WTC11 (cell line): ENCODE data around the gene PLXNC1. TPM values are rescaled to one million over a fixed set of nuclear protein-coding genes. Genes with fewer than 3 reads are reported as not detected.

Source experiments
- ATAC-seq: fragments of 200-7000 bp; cut with Tn5 transposase; 2 replicates; pipeline ENCODE4 v1.10.0; 2021; ENCODE audit warnings: mild to moderate bottlenecking, moderate library complexity
- CTCF ChIA-PET: fragments of 300-600 bp; sonication (Branson Sonifier 250); formaldehyde crosslinking; loops from one replicate; lab custom pipeline; 2021; ENCODE audit warnings: antibody characterized with exemption; lab: Charles Lee
- POLR2A ChIA-PET: fragments of 350-600 bp; sonication (Branson Sonifier 250); formaldehyde crosslinking; loops from one replicate; lab custom pipeline; 2021; ENCODE audit warnings: antibody characterized with exemption; lab: Charles Lee
- DNase-seq: peaks from one replicate; pipeline ENCODE4 v3.0.0; 2021; ENCODE audit warnings: low spot score
- H3K27ac Mint-ChIP-seq: 2 replicates; pipeline ENCODE4 v1.8.0; 2021; ENCODE audit warnings: mixed read lengths
- H3K27me3 Mint-ChIP-seq: 2 replicates; pipeline ENCODE4 v1.8.0; 2021; ENCODE audit warnings: low read depth, mild to moderate bottlenecking, moderate library complexity, mixed read lengths
- H3K36me3 Mint-ChIP-seq: 2 replicates; pipeline ENCODE4 v1.8.0; 2021; ENCODE audit warnings: mixed read lengths
- H3K4me1 Mint-ChIP-seq: 2 replicates; pipeline ENCODE4 v1.8.0; 2022; ENCODE audit warnings: mixed read lengths
- H3K4me3 Mint-ChIP-seq: 2 replicates; pipeline ENCODE4 v1.8.0; 2021; ENCODE audit warnings: mild to moderate bottlenecking, moderate library complexity, mixed read lengths
- H3K9me3 Mint-ChIP-seq: 2 replicates; pipeline ENCODE4 v1.8.0; 2021; ENCODE audit warnings: mixed read lengths
- ETV6 ChIP-seq: sonication (generic); formaldehyde crosslinking; IDR thresholded peaks from 2 replicates; pipeline ENCODE4 v1.8.1; 2022; ENCODE audit warnings: mild to moderate bottlenecking, missing genetic modification reagents
- FOXP1 ChIP-seq: sonication (generic); formaldehyde crosslinking; IDR thresholded peaks from 2 replicates; pipeline ENCODE4 v1.8.0; 2022; ENCODE audit warnings: missing genetic modification reagents, mild to moderate bottlenecking, moderate library complexity, borderline replicate concordance
- GABPB1 ChIP-seq: sonication (generic); formaldehyde crosslinking; IDR thresholded peaks from 2 replicates; pipeline ENCODE4 v1.8.1; 2023; ENCODE audit warnings: mild to moderate bottlenecking, missing genetic modification reagents
- GTF2I ChIP-seq: fragments of 250-450 bp; sonication (Bioruptor Pico); conservative IDR thresholded peaks from 2 replicates; pipeline ENCODE4 v1.4.0; 2021; ENCODE audit warnings: mild to moderate bottlenecking
- KAT7 ChIP-seq: sonication (generic); formaldehyde crosslinking; IDR thresholded peaks from 2 replicates; pipeline ENCODE4 v1.8.1; 2023; ENCODE audit warnings: missing genetic modification reagents, mild to moderate bottlenecking, borderline replicate concordance
- NFATC4 ChIP-seq: fragments of 250-450 bp; sonication (Bioruptor Pico); IDR thresholded peaks from 2 replicates; pipeline ENCODE4 v1.9.0; 2021; ENCODE audit warnings: mild to moderate bottlenecking
- RELA ChIP-seq: sonication (generic); formaldehyde crosslinking; IDR thresholded peaks from 2 replicates; pipeline ENCODE4 v1.8.1; 2022; ENCODE audit warnings: missing genetic modification reagents, mild to moderate bottlenecking, borderline replicate concordance
- TP53 ChIP-seq: sonication (generic); formaldehyde crosslinking; IDR thresholded peaks from 2 replicates; pipeline ENCODE4 v1.8.1; 2023; ENCODE audit warnings: mild to moderate bottlenecking, missing genetic modification reagents
- ZNF121 ChIP-seq: sonication (generic); formaldehyde crosslinking; IDR thresholded peaks from 2 replicates; pipeline ENCODE4 v1.8.0; 2023; ENCODE audit warnings: missing genetic modification reagents
- ZNF423 ChIP-seq: fragments of 250-450 bp; sonication (Bioruptor Pico); IDR thresholded peaks from 2 replicates; pipeline ENCODE4 v2.1.2; 2022; ENCODE audit warnings: mild to moderate bottlenecking, moderate library complexity
- total RNA-seq: library from RNA; stranded (reverse); gene quantifications from 3 replicates; pipeline ENCODE4 v1.2.3, GENCODE V29; 2021
- TF ChIP-seq, protein P1 (sequence below): fragments of 250-450 bp; sonication (Bioruptor Pico); IDR thresholded peaks from 2 replicates; pipeline ENCODE4 v1.8.0; 2021; ENCODE audit warnings: mild to moderate bottlenecking
- TF ChIP-seq, protein P2 (sequence below): sonication (generic); formaldehyde crosslinking; IDR thresholded peaks from 2 replicates; pipeline ENCODE4 v1.8.0; 2023; ENCODE audit warnings: missing genetic modification reagents, mild to moderate bottlenecking, borderline replicate concordance
- TF ChIP-seq, protein P3 (sequence below): sonication (generic); formaldehyde crosslinking; IDR thresholded peaks from 2 replicates; pipeline ENCODE4 v1.8.1; 2023; ENCODE audit warnings: mild to moderate bottlenecking, missing genetic modification reagents

PLXNC1 gene
- total RNA-seq, 1 experiment from 2014 or later = 3.1 TPM

DNA sequence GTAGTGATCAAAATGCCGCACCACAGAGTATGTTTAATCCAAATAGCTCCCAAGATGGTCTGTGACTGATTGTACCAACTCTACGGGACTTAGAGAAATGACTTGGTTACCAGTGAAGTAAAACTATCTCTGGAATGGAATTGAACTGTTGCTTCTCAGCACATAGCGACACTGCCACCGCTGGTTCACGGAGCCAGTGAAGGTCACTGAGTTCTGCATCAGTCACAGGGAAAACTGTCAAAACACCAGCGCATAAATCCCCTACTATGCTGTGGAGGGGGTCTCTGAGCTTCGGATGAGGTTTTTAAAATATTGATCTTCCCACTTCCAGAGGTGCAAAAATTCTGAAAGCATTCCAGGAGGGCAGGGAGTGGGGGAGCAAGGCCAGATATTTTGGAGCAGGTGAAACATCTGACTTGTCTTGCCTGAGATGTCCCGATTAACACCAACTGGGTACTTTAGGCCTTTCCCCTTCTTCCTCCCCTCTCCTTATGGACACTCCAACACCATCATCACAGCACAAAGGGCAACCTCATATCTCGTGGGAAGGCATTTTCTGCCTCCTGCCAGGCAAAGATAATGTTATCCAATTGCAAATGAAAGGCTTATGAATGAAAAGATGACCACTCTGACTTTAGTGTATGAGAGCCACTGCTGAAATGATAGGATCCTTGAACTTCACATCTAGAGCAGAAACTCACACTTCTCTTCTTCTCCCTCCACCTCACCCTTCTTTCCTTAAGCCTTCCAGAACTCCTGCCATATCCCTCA lies 2.0 kb upstream of the PLXNC1 start (continued):
- TF ChIP-seq ZNF423 (CRISPR knock-in tag) (no peak), ZNF121 (no peak)
- TF ChIP-seq, protein P1, sequence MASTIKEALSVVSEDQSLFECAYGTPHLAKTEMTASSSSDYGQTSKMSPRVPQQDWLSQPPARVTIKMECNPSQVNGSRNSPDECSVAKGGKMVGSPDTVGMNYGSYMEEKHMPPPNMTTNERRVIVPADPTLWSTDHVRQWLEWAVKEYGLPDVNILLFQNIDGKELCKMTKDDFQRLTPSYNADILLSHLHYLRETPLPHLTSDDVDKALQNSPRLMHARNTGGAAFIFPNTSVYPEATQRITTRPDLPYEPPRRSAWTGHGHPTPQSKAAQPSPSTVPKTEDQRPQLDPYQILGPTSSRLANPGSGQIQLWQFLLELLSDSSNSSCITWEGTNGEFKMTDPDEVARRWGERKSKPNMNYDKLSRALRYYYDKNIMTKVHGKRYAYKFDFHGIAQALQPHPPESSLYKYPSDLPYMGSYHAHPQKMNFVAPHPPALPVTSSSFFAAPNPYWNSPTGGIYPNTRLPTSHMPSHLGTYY (CRISPR knock-in tag) = no peak

DNA sequence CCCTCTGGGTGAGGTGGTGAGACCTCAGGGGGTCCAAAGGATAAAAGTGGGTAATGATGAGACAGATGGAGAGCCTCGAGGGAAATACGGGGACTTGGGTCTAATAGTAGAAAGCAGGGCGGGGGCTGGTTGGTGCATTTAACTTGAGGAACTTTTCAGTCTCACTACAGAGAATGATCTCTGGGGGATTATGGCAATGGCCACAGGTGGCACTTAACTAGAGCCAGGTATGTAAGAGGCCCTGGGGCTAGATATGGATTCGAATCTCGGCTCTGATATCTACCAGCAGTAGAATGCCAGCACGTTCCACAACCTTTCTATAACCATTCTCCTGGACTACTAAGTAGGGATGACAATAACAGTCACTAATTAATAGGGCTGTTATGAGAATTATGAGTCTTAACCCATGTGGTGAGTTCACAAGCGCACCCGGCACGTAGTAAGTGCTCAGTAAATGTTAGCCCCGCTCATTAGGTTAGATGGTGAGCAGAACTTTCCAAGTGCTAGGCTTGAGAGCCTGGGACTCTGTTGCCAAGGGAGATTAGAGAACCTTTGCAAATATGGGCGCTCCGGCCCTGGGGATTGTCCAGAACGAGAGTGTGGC lies 888 bp upstream of the PLXNC1 start:
- H3K27ac Mint-ChIP-seq = no peak overlapping the region

DNA sequence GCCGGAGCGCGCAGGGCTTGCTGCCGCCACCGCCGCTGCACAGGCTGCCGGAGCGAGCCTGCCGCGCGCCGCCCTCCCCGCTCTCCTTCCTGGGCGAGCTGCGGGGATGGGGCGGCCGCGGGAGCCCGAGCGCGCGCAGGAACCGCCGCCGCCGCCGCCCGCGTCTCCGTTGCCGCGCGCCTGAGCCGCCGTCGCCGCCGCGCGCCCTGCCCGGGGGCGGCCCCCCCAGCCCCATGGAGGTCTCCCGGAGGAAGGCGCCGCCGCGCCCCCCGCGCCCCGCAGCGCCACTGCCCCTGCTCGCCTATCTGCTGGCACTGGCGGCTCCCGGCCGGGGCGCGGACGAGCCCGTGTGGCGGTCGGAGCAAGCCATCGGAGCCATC lies 352 bp downstream of the PLXNC1 start:
- peak overlapping the region; percentile 67 for H3K4me3 Mint-ChIP-seq
- POLR2A ChIA-PET = no interaction called here
- DNase-seq = no peak
- peak; percentile 36 for ATAC-seq
- TF ChIP-seq, protein P2, sequence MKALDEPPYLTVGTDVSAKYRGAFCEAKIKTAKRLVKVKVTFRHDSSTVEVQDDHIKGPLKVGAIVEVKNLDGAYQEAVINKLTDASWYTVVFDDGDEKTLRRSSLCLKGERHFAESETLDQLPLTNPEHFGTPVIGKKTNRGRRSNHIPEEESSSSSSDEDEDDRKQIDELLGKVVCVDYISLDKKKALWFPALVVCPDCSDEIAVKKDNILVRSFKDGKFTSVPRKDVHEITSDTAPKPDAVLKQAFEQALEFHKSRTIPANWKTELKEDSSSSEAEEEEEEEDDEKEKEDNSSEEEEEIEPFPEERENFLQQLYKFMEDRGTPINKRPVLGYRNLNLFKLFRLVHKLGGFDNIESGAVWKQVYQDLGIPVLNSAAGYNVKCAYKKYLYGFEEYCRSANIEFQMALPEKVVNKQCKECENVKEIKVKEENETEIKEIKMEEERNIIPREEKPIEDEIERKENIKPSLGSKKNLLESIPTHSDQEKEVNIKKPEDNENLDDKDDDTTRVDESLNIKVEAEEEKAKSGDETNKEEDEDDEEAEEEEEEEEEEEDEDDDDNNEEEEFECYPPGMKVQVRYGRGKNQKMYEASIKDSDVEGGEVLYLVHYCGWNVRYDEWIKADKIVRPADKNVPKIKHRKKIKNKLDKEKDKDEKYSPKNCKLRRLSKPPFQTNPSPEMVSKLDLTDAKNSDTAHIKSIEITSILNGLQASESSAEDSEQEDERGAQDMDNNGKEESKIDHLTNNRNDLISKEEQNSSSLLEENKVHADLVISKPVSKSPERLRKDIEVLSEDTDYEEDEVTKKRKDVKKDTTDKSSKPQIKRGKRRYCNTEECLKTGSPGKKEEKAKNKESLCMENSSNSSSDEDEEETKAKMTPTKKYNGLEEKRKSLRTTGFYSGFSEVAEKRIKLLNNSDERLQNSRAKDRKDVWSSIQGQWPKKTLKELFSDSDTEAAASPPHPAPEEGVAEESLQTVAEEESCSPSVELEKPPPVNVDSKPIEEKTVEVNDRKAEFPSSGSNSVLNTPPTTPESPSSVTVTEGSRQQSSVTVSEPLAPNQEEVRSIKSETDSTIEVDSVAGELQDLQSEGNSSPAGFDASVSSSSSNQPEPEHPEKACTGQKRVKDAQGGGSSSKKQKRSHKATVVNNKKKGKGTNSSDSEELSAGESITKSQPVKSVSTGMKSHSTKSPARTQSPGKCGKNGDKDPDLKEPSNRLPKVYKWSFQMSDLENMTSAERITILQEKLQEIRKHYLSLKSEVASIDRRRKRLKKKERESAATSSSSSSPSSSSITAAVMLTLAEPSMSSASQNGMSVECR (CRISPR knock-in tag) = peak; percentile 10; the same call in 1 of the 2 replicates
- no peak for TF ChIP-seq KAT7 (CRISPR knock-in tag)
- TF ChIP-seq FOXP1 (CRISPR knock-in tag) = 0 out of 2 replicates have a peak, but pooled peaks have one; percentile 55
- TF ChIP-seq, all 79 proteins: peak for 2
- H3K9me3 Mint-ChIP-seq = no peaks in the 10 kb centered on the region
- H3K27ac Mint-ChIP-seq = no peak overlapping the region
- H3K4me1 Mint-ChIP-seq = peaks cover 32% of the 10 kb centered on the region
- peaks cover 89% of the 10 kb centered on the region for H3K27me3 Mint-ChIP-seq
- CTCF ChIA-PET = interaction anchor here (0.8 to 1.6 kb wide), 5 partner anchors 38 to 386 kb away, joined by 3 to 5 read pairs (median 4); no protein-coding TSS in a partner anchor
- H3K36me3 Mint-ChIP-seq = no peaks in the 10 kb centered on the region

More for the DNA sequence above, 888 bp upstream of the PLXNC1 start:
- peaks cover 28% of the 10 kb centered on the region for H3K4me1 Mint-ChIP-seq
- no peaks in the 10 kb centered on the region for H3K36me3 Mint-ChIP-seq
- H3K4me3 Mint-ChIP-seq = peak overlapping the region; percentile 64
- DNase-seq (no peak), ATAC-seq (no peak)
- H3K27me3 Mint-ChIP-seq = peaks cover 82% of the 10 kb centered on the region
- POLR2A ChIA-PET = no interaction called here
- TF ChIP-seq GTF2I = peak; percentile 73; the same call in 1 of the 2 replicates
- TF ChIP-seq GABPB1 = no peak
- no peaks in the 10 kb centered on the region for H3K9me3 Mint-ChIP-seq
- CTCF ChIA-PET = interaction anchor here (0.6 to 0.7 kb wide), 2 partner anchors 12 to 13 kb away, joined by 3 read pairs; no protein-coding TSS in a partner anchor

DNA sequence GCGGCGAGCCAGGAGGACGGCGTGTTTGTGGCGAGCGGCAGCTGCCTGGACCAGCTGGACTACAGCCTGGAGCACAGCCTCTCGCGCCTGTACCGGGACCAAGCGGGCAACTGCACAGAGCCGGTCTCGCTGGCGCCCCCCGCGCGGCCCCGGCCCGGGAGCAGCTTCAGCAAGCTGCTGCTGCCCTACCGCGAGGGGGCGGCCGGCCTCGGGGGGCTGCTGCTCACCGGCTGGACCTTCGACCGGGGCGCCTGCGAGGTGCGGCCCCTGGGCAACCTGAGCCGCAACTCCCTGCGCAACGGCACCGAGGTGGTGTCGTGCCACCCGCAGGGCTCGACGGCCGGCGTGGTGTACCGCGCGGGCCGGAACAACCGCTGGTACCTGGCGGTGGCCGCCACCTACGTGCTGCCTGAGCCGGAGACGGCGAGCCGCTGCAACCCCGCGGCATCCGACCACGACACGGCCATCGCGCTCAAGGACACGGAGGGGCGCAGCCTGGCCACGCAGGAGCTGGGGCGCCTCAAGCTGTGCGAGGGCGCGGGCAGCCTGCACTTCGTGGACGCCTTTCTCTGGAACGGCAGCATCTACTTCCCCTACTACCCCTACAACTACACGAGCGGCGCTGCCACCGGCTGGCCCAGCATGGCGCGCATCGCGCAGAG lies 873 bp downstream of the PLXNC1 start:
- peak overlapping the region; percentile 78 for H3K4me3 Mint-ChIP-seq
- ChIA-PET POLR2A (no interaction called here), CTCF (interaction anchor here (0.6 to 1.6 kb wide), 7 partner anchors 38 to 386 kb away, joined by 3 to 5 read pairs (median 3); no protein-coding TSS in a partner anchor)
- DNase-seq = peak; percentile 75
- H3K27ac Mint-ChIP-seq = no peak overlapping the region
- ATAC-seq = peak; percentile 46
- H3K27me3 Mint-ChIP-seq = peaks cover 91% of the 10 kb centered on the region
- peaks cover 32% of the 10 kb centered on the region for H3K4me1 Mint-ChIP-seq
- H3K9me3 Mint-ChIP-seq = no peaks in the 10 kb centered on the region
- H3K36me3 Mint-ChIP-seq = no peaks in the 10 kb centered on the region
- TF ChIP-seq NFATC4 (CRISPR knock-in tag) (no peak), RELA (CRISPR knock-in tag) (no peak), TP53 (CRISPR knock-in tag) (0 out of 2 replicates have a peak, but pooled peaks have one; percentile 15), ETV6 (CRISPR knock-in tag) (0 out of 2 replicates have a peak, but pooled peaks have one; percentile 54)
- TF ChIP-seq, protein P3, sequence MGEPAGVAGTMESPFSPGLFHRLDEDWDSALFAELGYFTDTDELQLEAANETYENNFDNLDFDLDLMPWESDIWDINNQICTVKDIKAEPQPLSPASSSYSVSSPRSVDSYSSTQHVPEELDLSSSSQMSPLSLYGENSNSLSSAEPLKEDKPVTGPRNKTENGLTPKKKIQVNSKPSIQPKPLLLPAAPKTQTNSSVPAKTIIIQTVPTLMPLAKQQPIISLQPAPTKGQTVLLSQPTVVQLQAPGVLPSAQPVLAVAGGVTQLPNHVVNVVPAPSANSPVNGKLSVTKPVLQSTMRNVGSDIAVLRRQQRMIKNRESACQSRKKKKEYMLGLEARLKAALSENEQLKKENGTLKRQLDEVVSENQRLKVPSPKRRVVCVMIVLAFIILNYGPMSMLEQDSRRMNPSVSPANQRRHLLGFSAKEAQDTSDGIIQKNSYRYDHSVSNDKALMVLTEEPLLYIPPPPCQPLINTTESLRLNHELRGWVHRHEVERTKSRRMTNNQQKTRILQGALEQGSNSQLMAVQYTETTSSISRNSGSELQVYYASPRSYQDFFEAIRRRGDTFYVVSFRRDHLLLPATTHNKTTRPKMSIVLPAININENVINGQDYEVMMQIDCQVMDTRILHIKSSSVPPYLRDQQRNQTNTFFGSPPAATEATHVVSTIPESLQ (CRISPR knock-in tag) = 0 out of 2 replicates have a peak, but pooled peaks have one; percentile 22
- TF ChIP-seq, protein P2 (CRISPR knock-in tag) = peak; percentile 15; the same call in 1 of the 2 replicates
